VCaP (cell line): ENCODE measurements around the gene DPF1.

Experiments used
- H3K27ac ChIP-seq: fragments of 450-650 bp; 2 replicates; pipeline ENCODE4 v1.5.1; 2017
- TF ChIP-seq, protein P1 (sequence below): fragments of 450-650 bp; conservative IDR thresholded peaks from 2 replicates; pipeline ENCODE4 v1.5.1; 2017; ENCODE audit warnings: mild to moderate bottlenecking, moderate library complexity

DPF1 gene

DNA sequence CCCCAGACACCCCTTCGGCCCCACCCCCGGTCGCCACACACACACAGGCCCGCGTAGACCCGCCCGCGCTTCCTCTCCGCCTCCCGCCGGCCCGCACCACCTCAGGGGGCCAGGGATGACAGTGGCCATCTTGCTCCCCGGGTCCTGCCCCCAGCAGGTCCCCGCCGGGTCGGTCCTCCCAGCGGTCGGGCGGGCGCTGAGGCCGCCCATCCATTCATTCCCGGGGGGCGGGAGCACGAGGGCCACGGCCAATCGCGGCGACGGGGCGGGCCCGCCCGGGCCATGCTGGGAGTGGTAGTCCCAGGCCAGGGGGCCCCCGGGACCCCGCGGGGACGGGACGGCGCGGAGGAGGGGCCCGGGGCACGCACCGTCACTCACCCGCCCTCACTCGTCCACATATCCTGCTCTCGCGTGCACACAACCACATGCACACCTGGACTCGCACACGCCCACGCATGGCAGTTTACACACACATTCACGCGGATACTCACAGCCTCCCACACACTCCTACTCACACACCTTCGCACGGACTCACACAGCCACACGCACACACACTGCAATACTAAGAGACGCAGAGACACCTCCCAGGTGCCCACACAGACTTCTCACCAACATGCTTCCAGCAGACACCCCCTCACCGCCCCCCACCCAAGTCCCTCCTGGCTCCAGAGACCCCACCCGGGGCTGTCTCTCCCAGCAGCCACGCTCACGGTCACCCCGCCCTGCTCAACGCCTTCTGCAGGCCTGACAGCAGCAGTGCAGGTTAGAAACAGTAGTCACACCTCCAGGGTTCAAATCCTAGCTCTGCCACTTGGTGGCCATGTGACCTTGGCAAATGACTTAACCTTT is at the start of gene DPF1:
Gene DPF1 (minus strand): TSS at position 209 of the 849 bp plus-strand sequence. CDS start 80 bp downstream, at position 129.
- H3K27ac ChIP-seq: peak within 1 kb of the TSS; percentile 33; the same call in 1 of the 2 replicates
- TF ChIP-seq, protein P1, sequence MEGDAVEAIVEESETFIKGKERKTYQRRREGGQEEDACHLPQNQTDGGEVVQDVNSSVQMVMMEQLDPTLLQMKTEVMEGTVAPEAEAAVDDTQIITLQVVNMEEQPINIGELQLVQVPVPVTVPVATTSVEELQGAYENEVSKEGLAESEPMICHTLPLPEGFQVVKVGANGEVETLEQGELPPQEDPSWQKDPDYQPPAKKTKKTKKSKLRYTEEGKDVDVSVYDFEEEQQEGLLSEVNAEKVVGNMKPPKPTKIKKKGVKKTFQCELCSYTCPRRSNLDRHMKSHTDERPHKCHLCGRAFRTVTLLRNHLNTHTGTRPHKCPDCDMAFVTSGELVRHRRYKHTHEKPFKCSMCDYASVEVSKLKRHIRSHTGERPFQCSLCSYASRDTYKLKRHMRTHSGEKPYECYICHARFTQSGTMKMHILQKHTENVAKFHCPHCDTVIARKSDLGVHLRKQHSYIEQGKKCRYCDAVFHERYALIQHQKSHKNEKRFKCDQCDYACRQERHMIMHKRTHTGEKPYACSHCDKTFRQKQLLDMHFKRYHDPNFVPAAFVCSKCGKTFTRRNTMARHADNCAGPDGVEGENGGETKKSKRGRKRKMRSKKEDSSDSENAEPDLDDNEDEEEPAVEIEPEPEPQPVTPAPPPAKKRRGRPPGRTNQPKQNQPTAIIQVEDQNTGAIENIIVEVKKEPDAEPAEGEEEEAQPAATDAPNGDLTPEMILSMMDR: peak; percentile 56

DNA sequence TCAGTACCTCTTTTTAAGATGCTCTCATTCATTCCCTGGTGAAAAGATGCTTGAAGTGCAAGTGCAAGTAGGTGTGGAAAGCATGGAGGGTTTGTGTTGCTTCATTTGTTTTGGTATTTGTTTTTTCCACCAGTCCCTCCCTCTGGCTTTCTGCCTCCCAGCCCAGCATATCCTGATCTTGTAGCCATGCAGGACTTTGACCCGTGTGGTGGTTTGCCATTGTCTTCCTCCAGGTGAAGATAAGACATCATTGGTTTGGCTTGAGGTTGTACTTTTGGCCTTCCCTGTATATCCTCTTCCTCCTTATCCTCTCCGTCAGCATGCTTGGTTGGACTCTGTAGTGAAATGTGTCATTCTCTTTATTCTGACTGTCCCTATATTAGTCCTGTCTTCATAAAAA is 49.5 kb upstream of the DPF1 start:
- TF ChIP-seq, protein P1: no peak
- peak overlapping the region; percentile 74 for H3K27ac ChIP-seq

DNA sequence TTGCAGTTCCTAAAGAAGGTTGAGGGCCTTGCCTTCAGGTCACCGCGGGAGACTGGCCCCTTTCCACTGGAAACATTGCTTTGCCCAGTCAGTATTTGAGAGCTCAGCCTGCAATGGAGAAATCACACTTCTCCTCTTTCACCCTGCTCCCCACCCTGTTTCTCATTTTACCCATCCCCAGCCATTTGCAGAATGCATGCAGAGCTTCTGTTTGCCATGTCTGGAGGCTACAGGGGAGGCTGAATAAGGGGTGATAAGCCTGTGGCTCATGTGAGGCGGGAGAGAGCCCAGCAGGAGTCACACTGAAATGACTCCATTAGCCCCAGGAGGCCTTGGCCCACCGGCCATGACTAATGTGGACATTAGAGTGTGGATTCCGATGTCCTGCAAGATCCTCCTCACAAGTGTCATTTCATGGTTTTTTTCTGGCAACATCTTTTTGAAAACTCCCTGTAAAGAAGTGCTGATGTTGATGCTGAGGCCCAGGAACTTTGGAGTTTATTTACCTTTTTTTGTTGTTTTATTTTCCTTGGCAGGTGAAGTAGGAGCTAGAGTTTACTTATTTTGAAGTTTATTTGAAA is 46.7 kb upstream of the DPF1 start:
- H3K27ac ChIP-seq: peak overlapping the region; percentile 74
- TF ChIP-seq, protein P1: no peak

DNA sequence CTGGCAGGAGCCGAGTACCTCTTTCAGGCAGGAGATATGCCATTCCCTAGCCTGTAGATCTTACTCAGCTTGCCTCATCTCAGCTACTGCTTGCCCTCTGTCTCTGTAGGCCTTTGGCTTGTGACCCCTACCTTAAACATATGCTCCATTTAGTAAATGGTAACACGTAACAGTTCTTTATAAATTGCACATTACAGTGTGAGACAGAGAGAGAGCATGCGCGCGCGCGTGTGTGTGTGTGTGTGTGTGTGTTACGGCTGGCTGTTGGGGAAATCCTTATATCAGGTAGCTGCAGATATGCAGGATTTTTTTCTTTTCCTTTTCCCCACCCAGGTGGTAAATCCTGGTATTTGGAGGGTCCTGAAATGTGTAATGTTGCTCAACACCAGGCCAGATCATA is 44.5 kb upstream of the DPF1 start:
- TF ChIP-seq, protein P1: no peak
- peak overlapping the region; percentile 98 for H3K27ac ChIP-seq

DNA sequence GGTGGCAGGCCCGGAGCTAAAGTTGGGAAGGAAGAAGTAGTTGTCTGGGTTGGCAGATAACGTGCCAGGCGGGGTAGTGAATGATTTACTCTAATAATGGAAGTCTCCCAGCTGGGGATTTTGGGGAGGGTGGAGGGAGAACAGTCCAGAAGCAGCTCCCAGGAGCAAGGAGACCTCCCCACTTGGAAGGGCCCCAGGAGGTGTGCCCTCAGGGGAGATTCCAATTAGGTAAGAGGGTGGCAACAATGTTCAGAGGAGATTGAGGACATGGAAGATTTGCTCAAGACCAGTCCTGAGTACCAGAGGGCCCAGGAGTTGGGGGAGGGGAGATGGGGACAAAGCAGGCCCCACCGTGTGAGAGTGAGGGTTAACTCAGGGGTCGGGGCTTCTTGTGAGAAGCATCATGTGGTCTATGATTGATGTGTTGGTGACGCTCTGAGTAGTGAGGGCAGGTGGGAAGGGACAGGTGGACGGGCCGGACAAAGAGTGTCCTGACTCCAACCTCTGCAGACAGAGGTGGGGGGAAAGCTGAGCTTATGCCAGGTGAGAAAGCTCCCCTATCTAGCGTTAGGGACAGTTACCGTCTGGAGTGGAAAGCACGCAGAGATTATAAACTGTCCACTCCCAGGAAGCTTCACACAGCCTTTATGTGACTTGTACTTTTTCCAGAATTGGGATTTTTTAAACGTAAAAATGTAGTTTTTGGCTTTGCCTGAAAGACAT is 43.9 kb upstream of the DPF1 start:
- H3K27ac ChIP-seq: peak overlapping the region; percentile 98
- TF ChIP-seq, protein P1: no peak

DNA sequence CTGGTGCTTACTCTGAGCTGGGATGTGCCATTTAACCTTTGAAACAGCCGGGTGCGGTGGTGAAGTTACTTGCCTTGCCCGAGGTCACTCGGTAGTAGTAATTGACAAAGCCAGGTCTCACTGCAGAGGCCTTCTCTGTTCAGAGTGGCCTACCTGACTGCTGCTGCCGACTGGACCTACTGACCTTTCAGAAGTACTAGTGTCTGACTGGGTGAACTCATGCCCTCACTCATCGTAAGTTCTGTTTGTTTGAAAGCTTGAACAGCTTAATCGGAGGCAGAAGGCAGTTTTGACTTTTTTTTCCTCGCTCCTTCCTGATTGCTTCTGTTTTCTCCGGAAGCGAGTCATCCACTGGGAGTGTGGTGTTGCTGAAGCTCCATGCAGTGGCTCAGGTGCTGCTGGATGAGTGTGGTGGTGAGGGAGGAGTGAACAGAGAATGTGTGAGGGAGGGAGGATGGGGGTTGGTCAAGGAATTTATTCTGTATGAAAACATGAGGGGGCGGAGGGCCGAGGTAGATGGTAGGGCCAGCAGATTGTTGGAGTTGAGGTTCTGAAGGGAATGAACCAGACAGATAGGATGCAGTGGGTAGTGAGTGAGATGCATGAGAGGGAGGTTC is 43.1 kb upstream of the DPF1 start:
- TF ChIP-seq, protein P1: no peak
- H3K27ac ChIP-seq: peak overlapping the region; percentile 98
